Inflammatory macrophage treated with lipopolysaccharide for 1 hour (primary cell): ENCODE results near the gene KCNIP1.

ENCODE experiments used
- DNase-seq, 2 donors: peaks; one replicate each; pipeline ENCODE4 v3.0.0-alpha.2; 2020 to 2022

Gene KCNIP1

DNA sequence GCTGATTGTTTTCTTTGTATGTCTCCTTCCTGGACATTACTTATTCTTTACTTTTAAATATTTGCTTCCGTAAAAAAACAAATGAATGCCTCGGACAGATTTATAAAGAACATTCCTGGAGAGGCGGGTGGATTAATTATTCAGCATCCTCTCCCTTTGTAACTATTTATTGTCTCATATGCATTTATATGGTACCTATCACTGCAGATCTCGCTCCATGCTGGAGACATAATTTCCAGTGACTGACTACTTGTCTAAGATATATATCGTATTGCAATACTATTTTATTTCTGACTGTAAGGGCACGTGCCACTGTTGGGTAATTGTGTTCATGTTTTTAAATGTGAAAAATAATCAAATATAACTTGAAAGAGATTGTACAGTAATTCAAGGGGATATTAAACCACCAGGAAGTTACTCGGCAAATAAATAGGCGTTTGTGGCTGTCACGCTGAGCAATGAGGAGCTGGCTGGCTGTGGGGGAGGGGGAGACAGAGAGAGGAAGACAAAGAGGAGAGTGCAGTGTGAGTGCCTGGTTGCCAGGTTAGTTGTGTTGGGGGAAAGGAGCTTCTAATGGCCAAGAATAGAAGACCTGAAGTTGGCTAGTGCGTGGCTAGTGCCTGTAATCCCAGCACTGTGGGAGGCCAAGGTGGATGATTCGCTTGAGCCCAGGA lies 147.9 kb downstream of the KCNIP1 start:
- no peak for DNase-seq

DNA sequence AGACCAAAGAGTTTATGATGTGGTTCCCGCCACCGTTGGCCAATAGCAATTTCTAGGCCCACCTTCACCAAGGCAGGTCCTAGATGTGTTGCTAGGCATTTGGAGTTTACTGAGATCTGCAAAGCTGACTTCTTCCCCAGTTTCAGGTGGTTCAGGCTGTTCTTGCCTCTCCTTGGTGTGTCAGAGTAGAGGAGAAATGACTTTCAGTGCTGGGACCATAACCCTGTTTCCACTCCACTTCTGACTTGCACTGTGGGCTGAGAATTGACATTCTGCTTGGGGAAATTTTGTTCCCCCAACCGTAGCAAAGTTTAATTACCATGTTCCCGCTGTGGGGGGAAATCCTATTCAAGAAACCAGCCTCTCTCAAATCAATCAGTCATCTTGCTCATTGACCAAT lies 151.7 kb downstream of the KCNIP1 start:
- no peak for DNase-seq

DNA sequence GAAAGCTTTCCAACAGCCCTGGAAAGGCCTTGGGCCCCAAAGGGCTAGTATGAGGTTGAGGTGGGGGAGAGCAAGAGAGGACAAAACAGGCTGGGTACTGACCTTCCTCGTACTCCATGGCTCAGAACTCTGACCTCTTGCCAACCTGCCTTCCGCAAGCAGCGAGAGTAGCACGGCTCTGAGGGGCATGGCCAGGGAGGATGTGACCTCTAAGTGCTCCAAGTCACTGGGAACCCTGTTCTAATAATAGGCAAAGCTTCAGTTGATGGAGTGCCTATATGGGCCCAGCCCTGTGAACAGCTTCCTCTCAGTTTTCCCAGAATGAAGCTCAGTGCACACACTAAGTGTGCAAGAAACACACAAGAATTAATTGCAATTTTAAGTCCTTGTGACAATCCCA lies 152.1 kb downstream of the KCNIP1 start:
- DNase-seq, result no peak

DNA sequence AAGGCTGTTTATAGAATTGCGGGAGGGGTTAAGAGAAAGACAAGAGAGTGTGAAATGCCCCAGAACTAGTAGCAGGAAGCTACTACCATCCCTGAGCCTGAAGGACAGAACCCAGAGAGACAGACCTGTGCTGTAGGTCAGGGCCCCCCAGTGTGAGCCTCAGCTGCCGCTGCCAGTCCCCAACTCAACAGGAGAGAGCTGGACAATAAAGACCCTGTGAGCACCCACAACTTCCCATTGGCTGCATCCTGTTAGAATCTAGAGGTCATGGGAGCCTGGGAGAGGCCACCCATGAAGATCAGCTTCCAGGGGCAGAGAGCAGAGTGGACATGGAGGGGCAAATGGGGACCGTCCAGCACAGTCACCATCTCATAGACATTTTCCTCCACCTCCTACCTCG lies 152.5 kb downstream of the KCNIP1 start:
- no peak for DNase-seq

- no peak for DNase-seq
Observed at GRCh38 chr5:170660531-170660930, 156.7 kb downstream of the KCNIP1 start.

DNA sequence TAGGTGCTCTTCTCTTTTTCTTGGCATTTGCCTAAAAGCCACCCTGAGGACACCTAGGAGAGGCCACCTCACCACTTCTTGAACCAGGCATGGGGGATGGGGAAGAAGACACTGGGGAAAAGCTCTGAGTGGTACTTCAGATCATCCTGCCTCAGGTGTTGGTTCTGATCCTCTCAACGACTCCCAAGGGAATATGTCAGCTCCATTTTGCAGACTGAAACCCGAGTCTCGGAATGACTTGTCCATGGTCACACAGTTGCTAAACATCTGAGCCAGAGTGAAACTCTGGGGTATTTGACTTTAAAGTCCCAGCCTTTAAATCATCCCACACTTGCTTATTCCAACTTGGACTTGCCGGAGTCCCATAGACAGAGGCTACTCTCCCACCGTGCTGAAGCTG lies 159.1 kb downstream of the KCNIP1 start:
- no peak for DNase-seq

- DNase-seq, result no peak
Observed at GRCh38 chr5:170678811-170679210, 175.0 kb downstream of the KCNIP1 start.

DNA sequence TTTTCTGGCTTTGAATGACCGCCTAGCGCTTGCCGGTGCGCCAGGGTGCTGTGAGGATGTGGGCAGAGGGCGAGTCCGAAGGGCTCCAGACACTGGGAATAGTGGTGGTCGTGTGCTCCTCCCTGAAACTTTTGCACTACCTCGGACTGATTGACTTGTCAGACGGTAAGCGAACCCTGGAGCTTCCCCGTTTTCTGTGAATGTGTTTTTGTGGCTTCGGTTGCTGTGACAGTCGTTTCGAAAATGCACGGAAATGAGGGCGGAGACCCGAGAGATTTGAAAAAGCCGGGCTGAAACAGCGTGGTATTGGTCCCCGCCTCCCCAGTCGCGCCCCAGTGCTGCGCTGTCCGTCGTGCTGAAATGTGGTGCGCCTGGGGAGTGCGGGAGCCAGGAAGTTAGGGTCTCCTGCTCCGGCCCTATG lies 177.2 kb downstream of the KCNIP1 start:
- DNase-seq, result peak; percentile 10 to 49

DNA sequence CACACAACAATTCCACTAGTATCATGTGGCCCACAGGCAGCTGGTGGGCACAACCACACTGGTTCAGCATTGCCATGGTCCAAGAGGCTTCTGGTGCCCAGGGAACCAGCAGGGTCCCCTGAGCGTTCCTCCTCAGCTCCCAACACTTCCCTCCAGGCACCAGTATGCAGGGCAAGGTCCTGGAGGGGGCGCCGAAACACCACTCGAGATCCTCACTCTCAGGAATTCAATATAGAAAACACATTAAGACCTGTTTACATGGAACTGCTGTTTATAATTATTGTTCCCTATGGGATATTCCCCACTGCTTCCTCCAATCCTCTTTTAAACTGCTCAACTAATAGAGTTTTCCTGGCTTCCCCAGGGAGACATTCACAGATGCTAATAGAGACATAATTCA lies 187.8 kb downstream of the KCNIP1 start:
- no peak for DNase-seq

DNA sequence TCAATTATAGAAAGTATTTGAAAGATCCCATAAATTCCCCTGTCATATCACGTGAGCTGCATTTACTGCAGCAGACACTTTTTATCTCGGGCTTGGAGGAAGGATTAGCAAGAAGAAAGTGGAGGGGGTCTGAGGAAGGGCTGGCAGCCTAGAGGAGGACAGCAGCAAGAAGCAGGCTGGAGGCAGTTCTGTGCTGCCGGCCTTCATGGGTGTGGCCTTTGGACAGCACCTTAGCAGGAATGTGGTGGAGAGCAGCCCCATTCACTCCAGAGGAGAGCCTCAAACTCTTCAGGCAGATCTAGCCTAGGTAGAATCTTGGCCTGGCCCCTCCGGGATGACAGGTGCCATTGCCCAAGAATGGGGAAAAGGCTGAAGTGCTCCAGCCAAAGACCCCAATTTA lies 189.9 kb downstream of the KCNIP1 start:
- DNase-seq, result no peak

- DNase-seq, result no peak
Observed at GRCh38 chr5:170694911-170695310, 191.1 kb downstream of the KCNIP1 start.

DNA sequence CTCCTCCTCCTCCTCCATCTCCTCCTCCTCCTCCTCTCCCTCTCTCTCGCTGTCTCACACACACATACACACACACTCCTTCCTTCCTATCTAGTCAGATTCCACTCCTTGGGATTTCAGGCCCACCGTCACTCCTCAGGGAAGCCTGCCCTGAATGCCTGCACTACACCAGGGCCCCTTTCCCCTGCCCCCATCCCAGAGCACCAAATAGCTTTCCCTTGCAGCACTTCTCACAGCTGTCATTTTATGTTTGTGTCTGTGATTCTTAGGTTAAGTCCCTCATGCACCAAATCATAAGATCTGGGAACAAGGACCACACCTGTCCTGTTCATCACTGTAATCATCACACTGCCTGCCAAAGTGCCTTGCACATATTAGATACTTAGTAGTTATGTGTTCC lies 193.2 kb downstream of the KCNIP1 start:
- DNase-seq, result no peak

DNA sequence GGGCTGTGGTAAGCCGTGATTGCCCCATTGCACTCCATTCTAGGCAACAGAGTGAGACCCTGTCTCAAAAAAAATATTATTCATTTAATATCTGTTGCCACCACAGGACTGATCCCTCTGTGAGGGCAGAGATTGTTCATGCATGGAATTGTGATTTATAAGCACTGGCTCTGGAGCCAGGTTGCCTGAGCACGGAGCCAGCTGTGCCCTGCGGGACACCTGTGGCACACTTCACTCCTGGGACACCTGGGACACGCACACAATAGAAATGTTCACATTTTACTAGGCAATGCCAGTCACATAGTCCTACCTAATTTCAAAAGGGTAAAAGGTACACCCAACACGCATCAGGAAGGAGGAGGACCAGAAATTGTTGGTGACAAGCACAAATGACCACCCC lies 196.7 kb downstream of the KCNIP1 start:
- DNase-seq, result no peak

DNA sequence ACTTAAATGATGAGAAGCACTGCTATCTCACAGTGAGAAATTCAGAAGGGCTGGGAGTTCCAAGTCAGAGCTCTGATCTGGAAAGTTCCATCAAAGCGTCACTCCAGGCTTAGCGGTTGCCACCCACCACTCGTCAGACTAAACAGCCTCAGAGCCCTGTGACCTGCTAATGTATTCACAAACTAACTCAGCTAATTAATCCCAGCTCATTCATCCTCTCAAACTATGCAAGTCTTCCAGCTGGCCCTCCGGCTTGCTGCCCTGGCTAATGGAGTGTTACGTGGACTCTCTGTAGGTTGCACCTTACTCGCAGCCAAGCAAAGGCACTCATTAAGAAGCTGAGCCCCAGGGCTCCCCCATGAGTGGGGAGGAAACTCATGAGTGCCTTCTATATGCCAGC lies 197.5 kb downstream of the KCNIP1 start:
- no peak for DNase-seq

DNA sequence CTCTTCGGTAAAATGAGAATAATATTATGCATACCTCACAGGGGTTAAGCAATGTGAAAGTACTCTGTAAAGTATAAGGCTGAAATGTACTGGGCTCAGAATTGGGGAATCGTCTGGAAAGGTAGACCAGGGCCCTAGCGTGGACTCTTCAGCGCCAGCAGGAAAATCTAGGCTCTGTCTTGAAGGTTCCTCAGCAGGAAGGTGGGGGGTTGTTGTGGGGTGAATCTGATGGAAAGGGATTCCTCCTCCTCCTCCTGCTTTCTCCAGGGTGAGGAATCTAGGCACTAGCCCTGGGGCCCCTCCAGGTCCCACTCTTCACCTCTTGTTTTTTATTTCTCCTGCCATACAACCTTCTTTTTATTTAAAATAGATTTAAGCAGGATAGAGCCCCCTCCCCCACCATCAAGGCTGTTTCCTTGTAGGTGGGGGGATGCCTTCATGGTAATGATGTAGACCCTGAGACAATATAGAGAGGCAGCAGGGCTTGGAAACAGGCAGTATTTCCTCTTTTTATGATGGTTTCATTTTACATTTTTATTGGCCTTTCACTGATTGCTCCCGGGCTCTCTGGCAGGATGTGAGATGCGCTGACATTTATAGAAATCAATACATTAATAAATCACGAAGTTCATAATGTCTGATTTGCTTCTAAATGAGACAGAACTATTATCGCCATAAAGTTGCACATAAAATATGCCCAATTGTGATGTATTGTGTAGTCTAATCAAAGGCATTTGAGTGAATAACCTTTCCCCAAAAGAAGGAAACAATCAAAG lies 200.8 kb downstream of the KCNIP1 start:
- no peak for DNase-seq

DNA sequence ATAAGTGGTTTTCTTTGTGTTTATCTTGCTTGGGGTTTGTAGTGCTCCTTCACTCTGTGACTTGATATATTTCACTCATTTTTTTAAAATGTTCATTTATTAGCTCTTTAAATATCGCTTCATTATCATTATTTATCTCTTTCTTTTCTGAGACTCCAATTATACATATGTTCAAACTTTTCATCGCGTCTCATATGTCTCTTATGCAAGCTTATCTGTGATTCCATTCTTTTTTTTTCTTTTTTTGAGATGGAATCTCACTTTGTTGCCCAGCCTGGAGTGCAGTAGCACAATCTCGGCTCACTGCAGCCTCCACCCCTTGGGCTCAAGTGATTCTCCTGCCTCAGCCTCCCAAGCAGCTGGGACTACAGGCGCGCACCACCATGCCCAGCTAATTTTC lies 205.8 kb downstream of the KCNIP1 start:
- DNase-seq, result no peak

- no peak for DNase-seq
Observed at GRCh38 chr5:170711300-170711699, 207.5 kb downstream of the KCNIP1 start.

DNA sequence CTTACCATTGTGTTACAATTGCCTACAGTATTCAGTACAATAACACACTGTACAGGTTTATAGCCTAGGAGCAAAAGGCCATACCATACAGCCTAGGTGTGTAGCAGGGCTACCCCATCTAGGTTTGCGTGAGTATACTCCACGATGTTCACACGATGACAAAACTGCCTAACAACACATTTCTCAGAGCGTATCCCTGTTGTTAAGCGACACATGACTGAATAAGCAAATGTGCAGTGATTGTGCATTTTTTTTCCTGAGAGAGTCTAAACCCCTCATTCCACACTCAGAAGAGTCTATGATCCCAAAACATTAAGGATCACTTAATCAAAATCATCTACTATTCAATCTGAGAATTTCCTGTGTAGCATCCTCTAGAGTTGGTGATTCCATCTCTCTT lies 211.3 kb downstream of the KCNIP1 start:
- DNase-seq, result no peak

DNA sequence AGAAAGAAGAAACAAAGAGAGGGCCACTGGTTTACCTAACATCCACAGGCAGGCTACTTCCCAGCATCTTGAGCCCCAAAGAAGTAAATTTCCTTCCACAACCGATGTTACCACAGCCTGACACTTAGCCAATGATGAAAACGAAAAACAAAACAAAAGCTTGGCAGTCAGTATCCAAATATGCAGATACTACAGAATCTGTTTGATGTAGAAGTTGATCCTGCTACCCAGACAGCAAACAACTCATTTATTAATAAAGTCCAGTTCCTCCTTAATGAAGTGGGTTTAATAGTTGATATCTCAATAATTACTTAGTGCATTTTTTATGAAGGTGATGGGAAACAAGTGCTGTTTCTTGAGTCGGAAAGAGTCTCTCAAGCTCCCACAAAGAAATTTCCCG lies 212.6 kb downstream of the KCNIP1 start:
- DNase-seq, result no peak

GRCh38 chr5:170719551-170719950 lies 215.7 kb downstream of the KCNIP1 start:
- no peak for DNase-seq

GRCh38 chr5:170720179-170720578 lies 216.4 kb downstream of the KCNIP1 start:
- no peak for DNase-seq

GRCh38 chr5:170720984-170721383 lies 217.2 kb downstream of the KCNIP1 start:
- DNase-seq, result no peak

GRCh38 chr5:170721681-170722080 lies 217.9 kb downstream of the KCNIP1 start:
- DNase-seq, result no peak

DNA sequence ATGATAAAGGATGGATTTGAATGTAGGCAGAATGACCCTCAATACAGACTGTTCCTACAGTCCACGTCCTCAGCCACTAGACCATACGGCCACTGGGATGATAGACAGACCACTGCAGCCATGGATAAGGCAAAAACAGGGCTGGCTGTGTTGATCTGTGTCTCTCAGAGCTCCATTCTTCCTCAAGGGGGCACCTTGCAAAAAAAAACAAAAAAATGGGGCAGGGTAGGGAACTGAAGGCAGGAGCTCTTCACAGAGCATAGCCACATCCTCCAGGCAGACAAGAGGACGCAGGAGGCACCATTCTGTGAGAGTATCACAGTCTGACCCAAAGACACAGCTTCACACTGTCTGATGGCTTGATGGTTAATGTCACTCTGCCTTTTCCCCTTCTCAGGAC lies 218.5 kb downstream of the KCNIP1 start:
- no peak for DNase-seq

GRCh38 chr5:170731052-170731451 lies 227.2 kb downstream of the KCNIP1 start:
- DNase-seq, result no peak
